Measurements from ENCODE around the gene RFC5.

- TF ChIP-seq CTCF (IDR thresholded peaks at IDR 0.05) (no peak), POLR2A (IDR thresholded peaks at IDR 0.05) (no peak)
Measured at GRCh38 chr12:118063576-118064391, 47.3 kb downstream of the RFC5 start.

Measured in upper lobe of left lung (tissue), 4 donors.